OCI-LY1 (cell line): ENCODE results near the gene COL18A1.

Experiments used
- H2AFZ ChIP-seq: fragments of 200-600 bp; sonication (generic), shearing (Covaris generic); 2 replicates; pipeline ENCODE4 v1.6.0; 2014; ENCODE audit warnings: antibody characterized with exemption, mild to moderate bottlenecking, low read length
- H3F3A ChIP-seq: fragments of 200-600 bp; sonication (generic), shearing (Covaris generic); 2 replicates; pipeline ENCODE4 v1.6.0; 2014; ENCODE audit warnings: mild to moderate bottlenecking, antibody characterized with exemption, low read length, moderate library complexity; ENCODE audit not compliant: insufficient read depth
- H3K27ac ChIP-seq: fragments of 200-600 bp; sonication (generic); 2 replicates; pipeline ENCODE4 v1.5.1; 2014; ENCODE audit warnings: low read length, mixed run types, mild to moderate bottlenecking, low read depth; ENCODE audit not compliant: poor library complexity, severe bottlenecking
- H3K27me3 ChIP-seq: fragments of 200-600 bp; sonication (generic); 2 replicates; pipeline ENCODE4 v1.6.0; 2014; ENCODE audit warnings: antibody characterized with exemption, mild to moderate bottlenecking, low read length, moderate library complexity; ENCODE audit not compliant: insufficient read depth
- H3K36me3 ChIP-seq: fragments of 200-600 bp; sonication (generic); 2 replicates; pipeline ENCODE4 v1.6.1; 2014; ENCODE audit warnings: mild to moderate bottlenecking, antibody characterized with exemption, low read length, moderate library complexity, mixed read lengths; ENCODE audit not compliant: insufficient read depth
- H3K4me1 ChIP-seq: fragments of 200-600 bp; sonication (generic); 2 replicates; pipeline ENCODE4 v1.5.1; 2014; ENCODE audit warnings: mild to moderate bottlenecking, low read length, moderate library complexity; ENCODE audit not compliant: insufficient read depth, severe bottlenecking
- H3K4me2 ChIP-seq: fragments of 200-600 bp; sonication (generic), shearing (Covaris generic); 2 replicates; pipeline ENCODE4 v1.6.1; 2014; ENCODE audit warnings: low read length
- H3K4me3 ChIP-seq: fragments of 200-600 bp; sonication (generic); 2 replicates; pipeline ENCODE4 v1.5.1; 2014; ENCODE audit warnings: low read length, low read depth, mild to moderate bottlenecking, mixed read lengths; ENCODE audit not compliant: poor library complexity, severe bottlenecking
- H3K79me2 ChIP-seq: fragments of 200-600 bp; shearing (Covaris generic); 2 replicates; pipeline ENCODE4 v1.6.1; 2016; ENCODE audit warnings: mixed run types, low read length, mixed read lengths; ENCODE audit not compliant: insufficient read depth
- H3K9ac ChIP-seq: fragments of 200-600 bp; sonication (generic), shearing (Covaris generic); 2 replicates; pipeline ENCODE4 v1.6.1; 2014; ENCODE audit warnings: mild to moderate bottlenecking, low read length, mixed read lengths
- H3K9me2 ChIP-seq: fragments of 200-600 bp; sonication (generic), shearing (Covaris generic); 2 replicates; pipeline ENCODE4 v1.6.1; 2014; ENCODE audit warnings: low read depth, mild to moderate bottlenecking, low read length, mixed read lengths
- H3K9me3 ChIP-seq: fragments of 200-600 bp; shearing (Covaris generic); 2 replicates; pipeline ENCODE4 v1.6.1; 2014; ENCODE audit warnings: low read length, mixed read lengths
- H4K20me1 ChIP-seq: fragments of 200-600 bp; sonication (generic), shearing (Covaris generic); 2 replicates; pipeline ENCODE4 v1.6.0; 2016; ENCODE audit warnings: mild to moderate bottlenecking, low read length; ENCODE audit not compliant: insufficient read depth
- EZH2 ChIP-seq: fragments of 200-600 bp; sonication (generic), shearing (Covaris generic); IDR thresholded peaks from 2 replicates; pipeline ENCODE4 v1.8.0; 2017; ENCODE audit warnings: borderline replicate concordance, mixed run types, mild to moderate bottlenecking, antibody characterized with exemption, low read length, moderate library complexity, mixed read lengths
- TF ChIP-seq, protein P1 (sequence below): fragments of 200-600 bp; sonication (generic), shearing (Covaris generic); IDR thresholded peaks from 2 replicates; pipeline ENCODE4 v1.5.1; 2017; ENCODE audit warnings: mild to moderate bottlenecking, antibody characterized with exemption, low read length, moderate library complexity, mixed read lengths

Gene COL18A1

DNA sequence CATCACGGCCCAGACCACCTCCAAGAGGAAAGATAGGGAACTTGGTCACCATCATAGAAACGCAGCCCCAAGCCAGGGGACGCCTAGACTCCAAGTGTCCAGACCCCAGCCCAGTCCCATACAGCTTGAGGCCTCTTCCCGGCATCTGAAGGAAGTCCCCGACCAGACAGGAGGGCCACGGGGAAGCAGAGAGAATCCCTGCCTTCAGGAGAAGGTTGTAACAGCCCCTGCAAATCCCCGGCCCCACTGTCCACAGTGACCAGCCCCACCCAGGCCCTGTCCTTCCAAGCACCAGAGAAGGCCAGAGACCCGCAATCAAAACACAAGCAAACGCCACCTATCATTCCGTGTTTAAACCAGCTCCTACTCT is 135.6 kb downstream of the COL18A1 start:
- H3K4me3 ChIP-seq, result peak overlapping the region; percentile 64
- no peak overlapping the region for H2AFZ ChIP-seq
- TF ChIP-seq EZH2, result no peak
- TF ChIP-seq, protein P1, sequence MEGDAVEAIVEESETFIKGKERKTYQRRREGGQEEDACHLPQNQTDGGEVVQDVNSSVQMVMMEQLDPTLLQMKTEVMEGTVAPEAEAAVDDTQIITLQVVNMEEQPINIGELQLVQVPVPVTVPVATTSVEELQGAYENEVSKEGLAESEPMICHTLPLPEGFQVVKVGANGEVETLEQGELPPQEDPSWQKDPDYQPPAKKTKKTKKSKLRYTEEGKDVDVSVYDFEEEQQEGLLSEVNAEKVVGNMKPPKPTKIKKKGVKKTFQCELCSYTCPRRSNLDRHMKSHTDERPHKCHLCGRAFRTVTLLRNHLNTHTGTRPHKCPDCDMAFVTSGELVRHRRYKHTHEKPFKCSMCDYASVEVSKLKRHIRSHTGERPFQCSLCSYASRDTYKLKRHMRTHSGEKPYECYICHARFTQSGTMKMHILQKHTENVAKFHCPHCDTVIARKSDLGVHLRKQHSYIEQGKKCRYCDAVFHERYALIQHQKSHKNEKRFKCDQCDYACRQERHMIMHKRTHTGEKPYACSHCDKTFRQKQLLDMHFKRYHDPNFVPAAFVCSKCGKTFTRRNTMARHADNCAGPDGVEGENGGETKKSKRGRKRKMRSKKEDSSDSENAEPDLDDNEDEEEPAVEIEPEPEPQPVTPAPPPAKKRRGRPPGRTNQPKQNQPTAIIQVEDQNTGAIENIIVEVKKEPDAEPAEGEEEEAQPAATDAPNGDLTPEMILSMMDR, result no peak
- peaks cover 7% of the 10 kb centered on the region for H3K4me1 ChIP-seq
- no peaks in the 10 kb centered on the region for H3K9me2 ChIP-seq
- H3K79me2 ChIP-seq, result no peaks in the 10 kb centered on the region
- H3K9ac ChIP-seq, result no peak overlapping the region; the same call in 1 of the 2 replicates
- H3K36me3 ChIP-seq, result no peaks in the 10 kb centered on the region
- H3K9me3 ChIP-seq, result no peaks in the 10 kb centered on the region
- H3K4me2 ChIP-seq, result peak overlapping the region; percentile 76
- H3K27me3 ChIP-seq, result no peaks in the 10 kb centered on the region; the same call in 1 of the 2 replicates
- H4K20me1 ChIP-seq, result no peaks in the 10 kb centered on the region
- H3F3A ChIP-seq, result no peaks in the 10 kb centered on the region
- H3K27ac ChIP-seq, result no peak overlapping the region

DNA sequence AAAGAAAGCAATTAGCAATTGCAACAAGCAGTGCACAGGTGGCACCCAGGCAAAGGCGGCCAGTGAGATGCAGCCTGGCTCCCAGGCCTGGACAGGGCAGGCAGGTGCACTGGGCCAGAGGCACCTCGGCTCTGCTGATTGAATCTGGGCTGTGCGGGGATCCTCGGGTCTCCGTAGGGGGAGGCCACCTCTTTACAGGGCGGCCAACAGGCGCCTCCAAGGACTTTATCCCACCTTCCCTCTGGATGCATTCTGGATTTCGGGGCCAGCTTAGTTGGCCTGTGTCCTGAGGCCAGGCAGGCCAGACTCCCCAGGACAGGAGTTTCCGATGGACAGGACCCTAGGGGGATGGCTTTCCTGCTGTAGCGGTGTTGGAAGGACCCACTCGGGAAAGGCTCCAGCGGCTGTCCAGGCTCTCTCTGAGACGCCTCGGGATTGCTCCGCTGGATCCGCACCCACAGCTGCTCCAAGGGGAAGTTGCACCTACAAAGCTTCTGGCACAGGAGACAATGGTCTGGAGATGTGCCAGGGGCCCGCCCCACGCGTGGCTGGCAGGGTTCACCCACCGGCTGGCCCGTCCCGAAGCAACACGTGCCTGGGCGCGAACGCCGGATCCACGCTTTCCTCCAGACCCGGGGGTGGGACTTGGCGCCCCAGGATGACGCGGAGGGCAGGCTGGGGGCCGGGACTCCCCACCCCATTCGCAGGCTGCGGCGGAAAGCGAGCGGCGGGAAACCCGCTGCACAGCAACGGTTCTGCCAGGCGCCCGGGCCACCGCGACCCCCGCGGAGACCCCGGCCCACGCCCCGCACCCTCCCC is 136.5 kb downstream of the COL18A1 start:
- TF ChIP-seq, protein P1, result no peak
- no peak for TF ChIP-seq EZH2
- peak overlapping the region; percentile 64 for H3K4me3 ChIP-seq
- H3K9me2 ChIP-seq, result no peaks in the 10 kb centered on the region
- no peaks in the 10 kb centered on the region for H4K20me1 ChIP-seq
- H3K79me2 ChIP-seq, result no peaks in the 10 kb centered on the region
- H3F3A ChIP-seq, result no peaks in the 10 kb centered on the region
- no peak overlapping the region for H2AFZ ChIP-seq
- H3K36me3 ChIP-seq, result no peaks in the 10 kb centered on the region
- H3K27ac ChIP-seq, result no peak overlapping the region
- no peaks in the 10 kb centered on the region for H3K9me3 ChIP-seq
- peaks cover 7% of the 10 kb centered on the region for H3K4me1 ChIP-seq
- H3K4me2 ChIP-seq, result peak overlapping the region; percentile 76
- H3K27me3 ChIP-seq, result no peaks in the 10 kb centered on the region; the same call in 1 of the 2 replicates
- peak overlapping the region; percentile 69 for H3K9ac ChIP-seq

DNA sequence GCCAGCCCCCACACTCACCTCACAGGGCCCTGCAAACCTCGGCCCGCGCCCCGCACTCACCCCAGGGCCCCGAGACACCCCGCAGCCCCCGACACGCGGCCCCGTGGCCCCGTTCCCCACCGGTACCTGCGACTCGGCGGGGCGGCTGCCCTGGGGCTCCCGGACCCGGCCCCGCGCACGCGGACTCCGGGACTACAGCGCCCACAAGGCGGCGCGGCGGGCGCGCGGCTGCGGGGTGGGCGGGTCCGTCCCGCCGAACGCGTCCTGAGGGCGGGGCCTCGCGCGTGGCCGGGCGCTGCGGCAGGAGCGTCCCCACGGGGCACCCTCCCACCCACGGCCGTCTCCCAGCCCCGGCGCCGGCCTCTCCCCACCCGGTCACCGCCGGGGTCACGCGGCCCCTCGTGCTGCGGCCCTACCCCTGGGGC is 137.3 kb downstream of the COL18A1 start, which contains the start of gene SLC19A1:
Gene SLC19A1 (minus strand): TSS at position 199 of the 425 bp plus-strand sequence. CDS start 4,481 bp downstream, outside the sequence.
- H3K4me1 ChIP-seq, result peaks cover 7% of the 10 kb centered on the region
- no peaks in the 10 kb centered on the region; the same call in 1 of the 2 replicates for H3K27me3 ChIP-seq
- no peaks in the 10 kb centered on the region for H4K20me1 ChIP-seq
- H3K9me3 ChIP-seq, result no peaks in the 10 kb centered on the region
- H3K4me2 ChIP-seq, result peak within 1 kb of the TSS; percentile 76
- H3K4me3 ChIP-seq, result peak within 1 kb of the TSS; percentile 64
- H3F3A ChIP-seq, result no peaks in the 10 kb centered on the region
- no peaks in the 10 kb centered on the region for H3K36me3 ChIP-seq
- TF ChIP-seq, protein P1, result no peak
- no peak for TF ChIP-seq EZH2
- no peaks in the 10 kb centered on the region for H3K9me2 ChIP-seq
- H2AFZ ChIP-seq, result no peak within 1 kb of the TSS
- H3K27ac ChIP-seq, result no peak within 1 kb of the TSS
- peak within 1 kb of the TSS; percentile 69 for H3K9ac ChIP-seq
- no peaks in the 10 kb centered on the region for H3K79me2 ChIP-seq
